ENCODE results near the gene AP1M1. TPM values are rescaled to one million over a fixed set of nuclear protein-coding genes. Genes with fewer than 3 reads are reported as not detected.

Gene AP1M1
- total and polyA plus RNA-seq, 9 donors = 28.4 to 81.7 (median 51.6) TPM

DNA sequence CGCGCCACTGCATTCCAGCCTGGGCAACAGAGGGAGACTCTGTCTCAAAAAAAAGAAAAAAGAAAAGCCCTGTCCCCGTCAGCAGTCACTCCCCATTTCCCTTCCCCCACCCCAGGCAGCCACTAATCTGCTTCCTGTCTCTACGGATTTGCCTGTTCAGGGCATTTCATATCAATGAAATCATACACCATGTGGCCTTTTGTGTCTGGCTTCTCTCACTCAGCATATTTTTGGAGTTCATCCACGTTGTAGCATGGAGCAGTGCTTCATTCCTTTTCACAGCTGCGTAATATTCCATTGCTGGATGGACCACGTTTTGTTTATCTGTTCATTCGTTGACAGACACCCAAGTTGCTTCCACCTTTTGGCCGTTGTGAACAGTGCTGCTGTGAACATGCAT, 90.8 kb downstream of the AP1M1 start:
- 78 to 81% (median 79%) methylated on average over 9 of the region's 9 CpGs for WGBS, 3 donors
- no peak overlapping the region for H3K27ac ChIP-seq
- intact Hi-C loops (cut with DNase I) = loop anchor here in 1 of 4 donors (5.0 kb wide), 1 partner anchor 39 kb away; no protein-coding TSS in a partner anchor
- no peak for DNase-seq
- H3K4me3 ChIP-seq = no peak overlapping the region
- H3K27me3 ChIP-seq = no peaks in the 10 kb centered on the region
- TF ChIP-seq POLR2A (IDR thresholded peaks at IDR 0.05) (no peak), EP300 (IDR thresholded peaks at IDR 0.05) (no peak)
- TF ChIP-seq, protein P1, sequence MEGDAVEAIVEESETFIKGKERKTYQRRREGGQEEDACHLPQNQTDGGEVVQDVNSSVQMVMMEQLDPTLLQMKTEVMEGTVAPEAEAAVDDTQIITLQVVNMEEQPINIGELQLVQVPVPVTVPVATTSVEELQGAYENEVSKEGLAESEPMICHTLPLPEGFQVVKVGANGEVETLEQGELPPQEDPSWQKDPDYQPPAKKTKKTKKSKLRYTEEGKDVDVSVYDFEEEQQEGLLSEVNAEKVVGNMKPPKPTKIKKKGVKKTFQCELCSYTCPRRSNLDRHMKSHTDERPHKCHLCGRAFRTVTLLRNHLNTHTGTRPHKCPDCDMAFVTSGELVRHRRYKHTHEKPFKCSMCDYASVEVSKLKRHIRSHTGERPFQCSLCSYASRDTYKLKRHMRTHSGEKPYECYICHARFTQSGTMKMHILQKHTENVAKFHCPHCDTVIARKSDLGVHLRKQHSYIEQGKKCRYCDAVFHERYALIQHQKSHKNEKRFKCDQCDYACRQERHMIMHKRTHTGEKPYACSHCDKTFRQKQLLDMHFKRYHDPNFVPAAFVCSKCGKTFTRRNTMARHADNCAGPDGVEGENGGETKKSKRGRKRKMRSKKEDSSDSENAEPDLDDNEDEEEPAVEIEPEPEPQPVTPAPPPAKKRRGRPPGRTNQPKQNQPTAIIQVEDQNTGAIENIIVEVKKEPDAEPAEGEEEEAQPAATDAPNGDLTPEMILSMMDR (IDR thresholded peaks at IDR 0.05) = no peak
- no peaks in the 10 kb centered on the region for H3K9me3 ChIP-seq
- H3K36me3 ChIP-seq = no peaks in the 10 kb centered on the region
- H3K4me1 ChIP-seq (ENCODE audit: insufficient read depth) = peaks cover 18% of the 10 kb centered on the region

DNA sequence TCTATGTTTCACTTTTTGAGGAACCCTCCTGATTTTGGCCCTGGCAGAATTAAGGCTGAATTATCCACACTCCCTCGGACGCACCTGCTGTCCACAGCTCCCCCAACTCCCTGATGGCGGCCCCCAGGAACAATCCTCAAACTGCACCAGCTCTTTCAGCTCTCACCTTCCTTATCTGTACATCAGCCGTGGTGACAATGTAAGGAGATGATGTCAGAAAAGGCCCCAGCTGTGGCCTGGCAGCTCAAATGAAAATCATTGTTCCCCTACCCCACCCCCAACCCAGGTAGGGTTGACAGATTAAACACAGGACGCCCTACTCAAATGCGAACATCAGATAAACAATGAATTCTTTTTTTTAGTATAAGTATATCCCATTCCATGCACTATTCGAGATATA, 91.9 kb downstream of the AP1M1 start:
- intact Hi-C loops (cut with DNase I) = loop anchor here in 1 of 4 donors (5.0 kb wide), 1 partner anchor 38 kb away; no protein-coding TSS in a partner anchor
- no peak overlapping the region for H3K27ac ChIP-seq
- H3K4me1 ChIP-seq (ENCODE audit: insufficient read depth) = peaks cover 18% of the 10 kb centered on the region

DNA sequence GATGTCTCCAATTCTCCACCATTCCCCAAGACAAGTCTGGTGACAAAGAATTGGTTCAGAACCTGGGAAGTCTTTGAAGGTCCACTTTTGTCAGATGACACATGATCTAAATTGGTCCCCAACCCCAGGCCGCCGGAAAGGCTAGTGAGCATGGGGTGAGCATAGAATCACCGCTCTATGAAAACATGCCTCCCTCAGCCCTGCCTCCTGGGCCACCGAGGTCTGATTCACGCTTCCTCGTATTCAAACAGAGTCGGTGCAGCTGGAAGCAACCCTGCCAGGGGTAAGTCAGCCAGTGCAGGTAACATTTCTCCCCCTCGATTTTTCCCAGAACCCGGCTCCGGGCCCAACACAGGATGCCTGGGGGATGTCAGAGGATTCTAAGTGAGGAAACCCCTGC, 93.0 kb downstream of the AP1M1 start:
- no peak for DNase-seq
- intact Hi-C loops (cut with DNase I) = loop anchor here in 1 of 4 donors (5.0 kb wide), 1 partner anchor 37 kb away; no protein-coding TSS in a partner anchor
- H3K9me3 ChIP-seq = no peaks in the 10 kb centered on the region
- no peaks in the 10 kb centered on the region for H3K27me3 ChIP-seq
- TF ChIP-seq, protein P1 (IDR thresholded peaks at IDR 0.05) = no peak
- TF ChIP-seq POLR2A (IDR thresholded peaks at IDR 0.05) = no peak
- TF ChIP-seq EP300 (IDR thresholded peaks at IDR 0.05) = no peak
- peaks cover 18% of the 10 kb centered on the region for H3K4me1 ChIP-seq (ENCODE audit: insufficient read depth)
- WGBS, 3 donors = 78 to 90% (median 82%) methylated on average over 10 of the region's 10 CpGs
- H3K27ac ChIP-seq = no peak overlapping the region
- no peaks in the 10 kb centered on the region for H3K36me3 ChIP-seq
- no peak overlapping the region for H3K4me3 ChIP-seq

More for the DNA sequence above, 91.9 kb downstream of the AP1M1 start:
- Histone ChIP-seq H3K36me3 (no peaks in the 10 kb centered on the region), H3K27me3 (no peaks in the 10 kb centered on the region), H3K9me3 (no peaks in the 10 kb centered on the region), H3K4me3 (no peak overlapping the region)
- 86 to 89% (median 89%) methylated on average over 7 of the region's 7 CpGs for WGBS, 3 donors
- no peak for TF ChIP-seq POLR2A (IDR thresholded peaks at IDR 0.05)
- no peak for TF ChIP-seq EP300 (IDR thresholded peaks at IDR 0.05)
- TF ChIP-seq, protein P1 (IDR thresholded peaks at IDR 0.05) = no peak
- no peak for DNase-seq

DNA sequence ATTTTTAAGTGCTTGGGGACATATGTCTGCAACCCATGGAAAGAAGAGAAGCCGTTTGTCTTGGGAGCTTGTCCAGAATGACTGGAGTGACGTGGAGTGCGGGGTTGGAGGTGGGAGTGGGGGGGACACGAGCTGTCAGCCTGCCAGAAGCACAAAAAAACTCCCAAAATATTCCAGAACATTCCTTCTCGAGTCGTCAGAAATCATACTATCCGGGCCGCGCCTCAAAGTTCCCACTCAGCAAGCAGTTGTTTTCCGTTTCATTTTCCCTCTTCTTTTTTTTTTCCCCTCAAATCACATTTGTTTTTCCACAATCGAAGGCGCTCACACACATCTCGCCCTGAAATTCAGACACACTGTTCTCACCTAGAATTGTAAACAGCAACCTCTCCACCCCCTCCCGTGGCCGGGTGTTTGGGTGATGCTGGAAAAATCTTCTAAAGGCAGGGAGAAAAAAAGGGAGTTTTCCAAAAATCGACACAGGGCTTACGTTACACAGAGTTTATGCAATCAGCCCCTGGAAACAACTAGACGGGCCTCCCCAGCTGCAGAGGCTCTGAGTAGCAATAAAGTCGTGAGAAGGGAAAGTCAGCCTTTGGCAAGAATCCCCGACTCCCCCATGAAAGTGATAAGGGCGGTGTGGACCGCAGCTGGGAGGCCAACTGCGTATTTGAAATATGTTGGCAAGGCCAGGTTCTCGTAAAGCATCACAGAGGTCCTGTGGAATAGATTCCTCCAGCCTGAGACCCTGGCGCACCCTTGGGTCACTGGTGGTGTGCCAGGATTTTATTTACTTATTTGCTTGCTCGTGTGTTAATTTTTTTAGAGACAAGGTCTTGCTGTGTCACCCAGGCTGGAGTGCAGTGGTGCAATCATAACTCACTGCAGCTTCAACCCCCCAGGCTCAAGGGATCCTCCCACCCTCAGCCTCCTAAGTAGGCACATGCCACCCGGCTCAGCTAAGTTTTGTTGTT, 95.7 kb downstream of the AP1M1 start:
- Histone ChIP-seq H3K9me3 (no peaks in the 10 kb centered on the region), H3K4me3 (no peak overlapping the region), H3K27me3 (no peaks in the 10 kb centered on the region), H3K4me1 (ENCODE audit: insufficient read depth) (peaks cover 11% of the 10 kb centered on the region), H3K27ac (peak overlapping the region; percentile 70 to 90), H3K36me3 (no peaks in the 10 kb centered on the region)
- intact Hi-C loops (cut with DNase I) = loop anchor here in 1 of 4 donors (5.0 kb wide), 1 partner anchor 34 kb away; no protein-coding TSS in a partner anchor
- TF ChIP-seq POLR2A (IDR thresholded peaks at IDR 0.05) (peak; percentile 28), EP300 (IDR thresholded peaks at IDR 0.05) (peak; percentile 60)
- TF ChIP-seq, protein P1 (IDR thresholded peaks at IDR 0.05) = no peak
- WGBS, 3 donors = 2 to 5% (median 2%) methylated on average over 27 of the region's 27 CpGs
- DNase-seq = peak; percentile 88 to 96 (median 92)
